HG02840 (cell line): ENCODE data around the gene IGSF22.
"Not testable (repeated sequence)": the region's sequence is repeated elsewhere in the genome, so short reads cannot be mapped to it uniquely, and the experiment has no call there.

Source experiments
- ATAC-seq: cut with Tn5 transposase; IDR thresholded peaks from one replicate; pipeline ENCODE4 v1.9.1; 2021; ENCODE audit warnings: mild to moderate bottlenecking, moderate library complexity, moderate number of reproducible peaks; ENCODE audit not compliant: unreplicated experiment, low FRiP score

IGSF22 gene

DNA sequence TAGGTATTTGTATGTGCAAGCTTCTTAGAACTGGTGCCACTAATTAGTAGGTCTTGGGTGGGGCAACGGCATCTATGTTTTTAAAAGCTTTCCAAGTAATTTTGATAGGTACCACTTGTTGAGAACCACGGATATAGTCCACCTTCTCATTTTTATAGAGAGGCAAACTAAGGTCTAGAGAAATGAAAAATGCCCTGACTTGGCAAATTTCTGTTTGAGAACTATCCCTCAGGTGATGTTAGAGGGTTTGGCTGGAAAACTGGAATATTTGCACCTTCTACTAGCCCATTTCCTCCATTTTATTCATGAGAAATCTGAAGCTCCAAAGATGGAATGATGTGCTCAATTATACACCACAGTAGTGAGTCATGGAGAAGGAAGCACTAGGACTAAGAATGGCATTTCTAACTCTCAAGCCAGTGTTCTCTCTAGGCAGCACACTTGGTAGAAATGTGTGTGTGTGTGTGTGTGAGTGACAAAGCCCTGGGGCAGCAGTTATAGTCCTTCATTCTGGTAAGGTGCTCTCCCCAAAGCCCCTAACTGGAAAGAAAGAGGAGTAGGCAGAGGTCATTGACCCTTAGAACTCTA is 29.3 kb downstream of the IGSF22 start:
- no peak for ATAC-seq

DNA sequence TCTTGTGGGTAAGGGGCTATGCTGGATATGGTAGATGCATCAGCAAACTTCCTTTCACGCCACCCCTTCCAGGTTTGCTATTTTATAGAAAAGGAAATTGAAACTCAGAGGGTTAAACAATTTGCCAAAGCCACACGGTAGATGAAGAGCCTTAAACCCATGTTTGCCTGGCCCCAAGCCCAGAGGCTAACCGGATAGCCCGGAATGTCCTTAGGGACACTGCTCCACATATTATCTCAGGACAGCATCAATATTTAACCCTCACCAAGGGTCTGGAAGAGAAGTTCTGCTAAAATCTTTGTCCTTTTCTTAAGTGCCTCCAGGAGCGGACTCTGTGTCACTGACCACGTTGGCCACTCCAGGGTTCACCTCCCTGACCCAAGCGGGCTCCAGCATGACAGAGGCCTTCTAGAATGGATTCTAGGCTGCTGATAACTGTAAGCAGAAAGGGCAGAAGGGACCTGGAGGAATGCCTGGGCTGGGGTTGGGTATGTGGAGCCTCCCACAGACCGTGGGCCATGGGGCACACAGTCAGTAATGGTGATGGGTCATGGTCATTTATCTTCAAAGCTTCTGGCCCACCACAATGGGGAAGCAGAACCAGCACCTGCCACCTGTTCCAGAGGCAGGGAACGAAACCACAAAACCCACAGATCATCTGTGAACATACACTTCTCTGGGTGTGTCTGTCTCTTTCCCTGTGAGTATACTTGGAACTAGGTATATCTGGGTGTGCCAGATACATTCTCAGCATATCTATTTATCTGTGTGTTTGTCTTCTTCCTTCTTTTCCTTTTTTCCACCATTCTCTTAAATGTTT is 32.8 kb downstream of the IGSF22 start:
- ATAC-seq, result no peak

DNA sequence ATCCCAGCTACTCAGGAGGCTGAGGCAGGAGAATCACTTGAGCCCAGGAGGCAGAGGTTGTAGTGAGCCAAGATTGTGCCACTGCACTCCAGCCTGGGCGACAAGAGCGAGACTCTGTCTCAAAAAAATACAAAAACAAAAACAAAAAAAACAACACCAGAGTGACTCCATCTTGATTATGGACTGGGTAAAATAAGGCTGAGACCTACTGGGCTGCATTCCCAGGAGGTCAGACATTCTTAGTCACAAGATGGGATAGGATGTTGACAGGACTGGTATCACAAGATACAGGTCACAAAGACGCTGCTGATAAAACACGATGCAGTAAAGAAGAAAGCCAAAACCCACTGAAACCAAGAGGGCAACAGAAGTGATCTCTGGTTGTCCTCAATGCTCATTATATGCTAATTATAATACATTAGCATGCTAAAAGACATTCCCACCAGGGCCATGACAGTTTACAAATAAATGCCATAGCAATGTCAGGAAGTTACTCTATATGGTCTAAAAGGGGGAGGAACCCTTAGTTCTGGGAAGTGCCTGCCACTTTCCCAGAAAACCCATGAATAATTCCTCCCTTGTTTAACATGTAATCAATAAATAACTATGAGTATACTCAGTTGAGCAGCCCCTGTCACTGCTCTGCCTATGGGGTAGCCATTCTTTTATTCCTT is 34.4 kb downstream of the IGSF22 start:
- ATAC-seq, result not testable (repeated sequence)

DNA sequence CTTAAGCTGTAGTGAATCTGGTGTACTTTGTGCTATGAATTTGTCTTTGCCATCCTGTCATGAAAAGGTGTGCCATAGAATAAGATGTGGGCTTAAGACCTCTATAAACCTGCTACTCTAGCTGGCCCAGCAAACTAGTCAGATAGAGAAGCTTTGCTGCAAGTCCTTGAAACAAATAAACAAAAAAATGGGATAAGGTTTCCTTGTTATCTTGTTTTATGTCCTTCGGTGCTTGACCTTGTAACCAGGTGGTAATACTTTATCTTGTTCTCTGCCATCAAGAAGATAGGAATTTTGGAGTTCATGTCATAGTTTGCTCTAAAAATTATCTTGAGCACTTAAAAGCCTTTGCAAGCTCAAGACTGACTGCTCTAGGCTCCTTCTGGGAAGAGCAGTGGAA is 41.7 kb downstream of the IGSF22 start:
- no peak for ATAC-seq

DNA sequence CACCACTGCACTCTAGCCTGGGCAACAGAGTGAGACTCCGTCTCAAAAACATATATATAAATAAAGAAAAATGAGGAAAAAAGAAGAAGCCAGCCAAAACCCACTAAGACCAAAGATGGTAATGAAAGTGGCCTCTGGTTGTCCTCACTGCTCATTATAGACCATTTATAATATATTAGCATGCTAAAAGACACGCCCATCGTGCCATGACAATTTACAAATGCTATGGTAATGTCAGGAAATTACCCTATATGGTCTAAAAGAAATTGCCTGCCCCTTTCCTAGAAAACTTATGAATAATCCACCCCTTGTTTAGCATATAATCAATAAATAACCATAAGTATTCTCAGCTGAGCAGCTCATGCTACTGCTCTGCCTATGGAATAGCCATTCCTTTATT is 43.5 kb downstream of the IGSF22 start:
- ATAC-seq, result no peak

DNA sequence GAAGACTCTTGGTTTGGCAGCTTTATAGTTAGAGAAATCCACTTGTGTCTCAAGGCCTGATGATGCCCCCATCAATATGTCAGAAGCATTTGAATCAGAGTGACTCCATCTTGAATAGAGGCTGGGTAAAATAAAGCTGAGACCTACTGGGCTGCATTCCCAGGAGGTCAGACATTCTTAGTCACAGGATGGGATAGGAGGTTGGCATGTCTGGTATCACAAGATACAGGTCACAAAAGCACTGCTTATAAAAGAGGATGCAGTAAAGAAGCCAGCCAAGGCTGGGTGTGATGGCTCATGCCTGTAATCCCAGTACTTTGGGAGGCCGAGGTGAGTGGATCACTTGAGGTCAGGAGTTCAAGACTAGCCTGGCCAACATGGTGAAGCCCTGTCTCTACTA is 44.0 kb downstream of the IGSF22 start:
- ATAC-seq, result not testable (repeated sequence)

DNA sequence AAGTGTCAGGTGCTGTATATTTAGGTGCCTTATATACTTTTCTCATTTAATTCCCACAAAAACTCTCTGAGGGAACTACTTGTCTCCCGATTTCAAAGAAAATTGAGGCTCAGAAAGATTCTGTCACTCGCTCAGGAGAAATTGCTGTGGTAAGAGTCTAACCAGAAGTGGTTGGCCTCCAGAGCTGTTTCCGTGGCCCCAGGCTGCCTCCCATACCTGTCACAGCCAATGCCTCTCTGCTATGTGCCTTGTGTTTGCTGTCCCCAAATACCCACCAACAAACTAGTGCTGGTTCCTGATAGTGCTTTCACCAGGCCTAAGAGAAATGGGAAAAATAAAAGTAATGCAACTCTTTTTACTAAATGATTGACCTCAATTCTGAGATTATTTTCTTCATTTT is 48.4 kb downstream of the IGSF22 start:
- ATAC-seq, result no peak

DNA sequence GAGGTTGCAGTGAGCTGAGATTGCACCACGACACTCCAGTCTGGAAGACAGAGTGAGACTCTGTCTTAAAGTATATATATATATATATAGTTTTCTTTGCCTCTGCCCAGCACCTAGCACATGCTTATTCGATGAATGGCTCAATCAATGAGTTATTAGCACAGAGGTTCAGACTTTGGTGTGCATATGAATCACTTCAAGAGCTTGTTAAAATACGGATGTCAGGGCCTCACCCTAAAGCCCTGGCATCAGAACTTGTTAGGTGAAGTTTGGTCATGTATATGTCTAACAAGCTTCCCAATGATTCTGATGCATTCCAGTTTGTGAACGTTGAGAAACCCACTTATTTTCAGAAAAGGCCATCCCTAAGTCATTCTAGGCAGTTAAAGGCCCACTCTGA is 49.2 kb downstream of the IGSF22 start:
- no peak for ATAC-seq

DNA sequence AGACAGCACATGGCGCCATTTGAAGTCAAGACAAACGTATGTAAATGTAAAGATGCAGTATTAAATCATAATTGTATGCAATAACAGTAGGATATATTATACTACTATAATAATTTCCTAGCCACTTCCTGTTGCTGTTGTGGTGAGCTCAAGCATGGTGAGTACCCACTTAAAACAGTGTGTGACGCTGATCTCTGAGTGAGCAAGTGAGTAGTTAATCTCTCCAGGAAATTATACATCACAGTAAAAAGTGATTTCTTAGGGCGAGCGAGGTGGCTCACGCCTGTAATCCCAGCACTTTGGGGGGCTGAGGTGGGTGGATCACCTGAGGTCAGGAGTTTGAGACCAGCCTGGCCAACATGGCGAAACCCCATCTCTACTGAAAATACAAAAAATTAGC is 53.8 kb downstream of the IGSF22 start:
- ATAC-seq, result not testable (repeated sequence)

DNA sequence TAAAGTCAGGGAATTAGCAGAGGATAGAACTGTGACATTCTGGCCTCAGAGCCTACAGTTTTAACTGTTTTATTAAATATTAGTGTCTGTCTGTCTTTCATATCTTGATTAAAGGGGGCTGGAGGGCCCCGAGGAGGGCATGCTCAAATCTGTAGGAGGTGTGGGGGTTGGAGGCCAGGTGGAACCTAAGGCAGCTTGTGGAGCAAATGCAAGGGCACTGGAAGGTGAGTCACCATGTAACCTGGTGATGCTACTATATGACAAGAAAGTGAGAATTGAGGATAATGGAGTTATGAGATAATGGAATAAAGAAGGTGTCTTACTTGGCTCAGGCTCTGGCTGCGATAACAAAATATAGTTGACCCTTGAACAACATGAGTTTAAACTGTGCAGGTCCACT is 54.7 kb downstream of the IGSF22 start:
- no peak for ATAC-seq

DNA sequence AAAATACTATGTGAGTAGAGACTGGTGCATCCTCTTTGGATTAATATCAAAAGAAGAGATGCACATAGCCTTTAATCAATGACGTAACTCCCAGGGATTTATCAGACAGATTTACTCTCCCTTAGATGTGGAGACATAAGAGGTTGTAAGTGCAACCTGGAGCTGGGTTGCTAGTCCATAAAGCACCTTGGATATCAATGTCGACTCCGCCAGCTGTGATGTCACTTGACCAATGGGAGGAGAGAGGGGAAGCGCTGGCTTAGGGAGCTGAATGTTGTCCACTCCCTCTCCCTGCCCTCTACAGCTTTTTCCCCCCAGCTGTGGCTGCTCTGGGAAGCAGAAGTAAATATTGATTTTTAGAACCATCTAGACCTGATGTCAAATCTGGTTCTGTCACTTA is 56.3 kb downstream of the IGSF22 start:
- no peak for ATAC-seq

DNA sequence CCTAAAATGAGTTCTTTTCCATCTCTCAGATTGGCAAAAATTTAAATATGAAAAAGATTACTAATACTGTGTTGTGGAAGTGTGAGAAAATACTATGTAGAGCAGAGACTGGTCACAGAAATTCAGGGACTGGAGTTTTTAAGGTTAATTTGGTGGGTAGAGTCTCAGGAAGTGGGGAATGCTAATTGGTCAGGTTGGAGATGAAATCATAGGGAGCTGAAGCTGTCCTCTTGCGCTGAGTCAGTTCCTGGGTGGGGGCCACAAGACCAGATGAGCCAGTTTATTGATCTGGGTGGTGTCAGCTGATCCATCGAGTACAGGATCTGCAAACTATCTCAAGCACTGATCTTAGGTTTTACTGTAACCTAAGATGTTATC is 56.8 kb downstream of the IGSF22 start:
- ATAC-seq, result no peak

DNA sequence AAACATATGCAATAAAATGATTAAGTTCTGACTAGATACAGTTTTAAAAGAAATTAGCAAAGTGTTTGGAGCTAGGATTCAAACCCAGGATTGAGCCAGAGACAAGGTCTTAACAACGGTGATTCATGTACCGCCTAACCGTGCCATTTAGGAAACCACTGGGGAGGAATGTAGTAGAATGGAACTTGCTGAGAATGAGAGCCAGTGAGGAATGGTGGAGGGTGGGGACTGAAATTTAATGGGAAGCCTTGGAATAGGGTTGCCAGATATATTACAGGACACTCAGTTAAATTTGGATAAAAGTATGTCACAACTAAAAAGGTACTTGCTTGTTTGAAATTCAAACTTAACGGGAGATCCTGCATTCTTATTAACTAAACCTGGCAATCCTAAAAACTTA is 57.9 kb downstream of the IGSF22 start:
- ATAC-seq, result no peak

DNA sequence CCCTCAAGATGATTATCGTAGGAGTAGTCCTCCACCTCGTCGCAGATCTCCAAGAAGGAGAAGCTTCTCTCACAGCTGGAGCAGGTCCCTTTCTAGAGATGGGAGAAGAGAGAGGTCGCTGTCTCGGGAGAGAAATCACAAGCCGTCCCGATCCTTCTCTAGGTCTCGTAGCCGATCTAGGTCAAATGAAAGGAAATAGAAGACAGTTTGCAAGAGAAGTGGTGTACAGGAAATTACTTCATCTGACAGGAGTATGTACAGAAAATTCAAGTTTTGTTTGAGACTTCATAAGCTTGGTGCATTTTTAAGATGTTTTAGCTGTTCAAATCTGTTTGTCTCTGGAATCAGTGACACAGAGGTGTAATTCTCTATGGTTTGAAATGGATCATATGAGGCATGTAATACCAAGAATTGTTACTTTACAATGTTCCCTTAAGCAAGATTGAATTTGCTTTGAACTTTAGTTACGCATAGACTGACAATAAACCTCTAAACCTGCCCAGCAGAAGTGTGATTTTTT is 60.6 kb downstream of the IGSF22 start:
- ATAC-seq, result not testable (repeated sequence)

DNA sequence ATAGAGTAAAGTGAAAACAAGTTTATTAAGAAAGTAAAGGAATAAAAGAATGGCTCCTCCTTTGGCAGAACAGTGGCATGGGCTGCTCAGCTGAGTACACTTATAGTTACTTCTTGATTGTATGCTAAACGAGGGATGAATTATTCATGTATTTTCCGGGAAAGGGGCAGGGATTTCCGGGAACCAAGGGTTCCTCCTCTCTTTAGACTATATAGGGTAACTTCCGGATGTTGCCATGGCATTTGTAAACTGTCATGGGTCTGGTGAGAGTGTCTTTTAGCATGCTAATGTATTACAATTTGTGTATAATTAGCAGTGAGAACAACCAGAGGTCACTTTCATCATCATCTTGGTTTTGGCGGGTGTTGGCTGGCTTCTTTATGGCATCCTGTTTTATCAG is 68.3 kb downstream of the IGSF22 start:
- ATAC-seq, result no peak
